Fibroblast of upper back skin (primary cell): ENCODE measurements around the gene CLCA1.

Experiments
- DNase-seq: peaks from one replicate; pipeline ENCODE4 v3.0.0-alpha.2; 2013

CLCA1 gene

DNA sequence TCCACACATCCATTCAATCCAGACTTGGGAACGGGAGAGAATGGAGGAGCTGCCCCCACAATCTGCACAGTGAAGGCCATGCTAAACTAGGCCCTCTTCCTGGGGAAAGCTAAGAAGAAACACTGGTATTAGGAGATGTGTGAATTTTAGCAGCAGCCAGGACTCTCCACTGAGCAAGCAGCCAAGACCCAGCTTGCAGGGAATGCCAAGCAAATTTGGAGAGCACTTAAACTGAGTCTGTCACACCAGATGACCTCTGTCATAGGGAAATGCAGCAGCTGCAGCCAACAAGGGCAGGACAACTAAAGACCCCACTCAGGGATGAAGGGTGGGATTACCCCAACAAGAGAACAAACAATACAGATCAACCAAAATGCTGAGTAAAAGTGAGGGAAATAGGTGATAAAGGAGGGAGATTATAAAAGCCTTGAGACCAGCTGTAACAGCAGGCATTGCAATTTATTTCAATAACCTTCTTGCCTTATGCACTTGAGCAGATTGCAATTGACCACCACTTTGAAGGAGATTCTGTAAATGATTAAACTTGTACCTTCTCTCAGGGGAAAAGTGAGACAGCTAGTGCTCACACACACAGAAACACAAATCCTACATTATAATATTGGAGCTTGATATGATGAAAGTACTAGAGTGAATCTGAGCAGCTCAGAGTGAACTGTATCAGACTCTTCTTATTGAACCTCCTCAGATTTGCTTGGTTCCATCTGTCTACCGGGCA is 2.5 kb upstream of the CLCA1 start:
- no peak for DNase-seq

DNA sequence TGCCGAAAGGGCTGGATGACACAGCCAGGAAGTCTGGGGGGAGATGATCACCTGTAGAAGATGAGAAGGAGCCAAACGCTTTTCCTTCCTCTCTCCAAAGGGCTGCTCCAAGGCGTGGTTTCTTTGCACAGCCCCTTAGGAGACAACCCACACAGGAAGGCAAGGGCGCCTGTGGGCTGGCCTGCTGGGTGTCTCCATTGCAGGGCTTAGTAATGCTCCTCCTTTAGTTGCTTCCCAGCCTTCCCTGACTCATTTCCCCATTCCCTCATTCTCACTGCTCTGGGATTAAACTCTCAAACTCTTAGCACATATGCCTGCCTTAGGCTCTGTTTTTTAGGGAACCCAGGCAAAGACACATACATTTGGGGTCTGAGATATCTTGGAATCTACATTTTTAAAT is 1.7 kb upstream of the CLCA1 start:
- DNase-seq: peak; percentile 16

DNA sequence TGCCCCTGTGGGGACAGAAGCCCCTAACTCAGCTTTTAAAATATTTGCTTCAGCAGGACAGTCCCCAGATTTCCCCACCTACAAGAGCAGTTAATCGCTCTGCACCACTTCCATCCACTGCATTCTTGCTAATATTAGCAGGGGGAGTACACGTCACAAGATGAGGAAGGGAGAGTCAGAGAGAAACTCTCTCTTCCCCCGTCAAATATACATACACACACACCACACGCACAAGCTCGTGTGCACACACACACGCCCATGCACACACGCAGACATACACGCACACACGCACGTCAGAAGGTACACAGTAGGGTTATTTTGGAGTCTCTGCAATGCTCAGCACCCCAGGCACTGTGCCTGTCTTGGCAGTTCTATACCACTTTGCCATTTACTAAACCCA is 2.1 kb downstream of the CLCA1 start:
- no peak for DNase-seq

DNA sequence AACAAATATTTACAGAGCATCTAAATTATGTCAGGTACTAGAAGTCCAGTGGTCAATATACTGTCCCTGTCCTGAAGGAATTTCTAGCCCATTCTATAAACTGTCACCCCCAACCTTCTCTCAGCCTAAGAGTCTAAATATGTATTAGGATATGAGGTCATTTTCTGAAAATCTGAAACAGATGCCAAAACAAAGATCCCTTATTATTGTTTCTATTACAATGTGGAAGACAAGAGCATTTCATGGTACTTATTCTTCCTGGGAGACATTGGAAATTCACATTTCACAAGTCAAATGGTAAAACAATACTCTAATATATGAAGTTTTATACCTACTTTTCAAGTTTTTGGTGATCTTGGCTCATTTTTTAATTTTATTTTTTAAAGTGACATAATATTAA is 2.6 kb downstream of the CLCA1 start:
- DNase-seq: peak; percentile 28

DNA sequence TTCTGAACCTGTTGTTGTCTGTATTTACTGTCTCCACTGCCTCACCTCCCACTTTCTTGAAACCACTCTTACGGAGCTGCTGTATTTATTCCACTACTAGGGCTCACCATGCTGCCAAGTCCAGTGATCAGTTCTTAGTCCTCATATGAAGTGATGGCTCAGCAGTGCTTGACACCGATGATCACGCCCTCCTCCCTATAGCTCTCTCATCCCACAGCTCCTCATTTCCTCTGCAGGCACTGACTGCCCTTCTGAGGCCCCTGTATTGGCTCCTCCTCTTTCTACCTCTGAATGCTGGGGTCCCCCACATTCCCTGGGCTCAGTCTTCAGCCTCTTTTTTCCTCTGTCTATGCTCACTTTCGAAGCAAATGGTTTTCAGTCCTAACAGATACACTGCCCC is 3.4 kb downstream of the CLCA1 start:
- DNase-seq: no peak

DNA sequence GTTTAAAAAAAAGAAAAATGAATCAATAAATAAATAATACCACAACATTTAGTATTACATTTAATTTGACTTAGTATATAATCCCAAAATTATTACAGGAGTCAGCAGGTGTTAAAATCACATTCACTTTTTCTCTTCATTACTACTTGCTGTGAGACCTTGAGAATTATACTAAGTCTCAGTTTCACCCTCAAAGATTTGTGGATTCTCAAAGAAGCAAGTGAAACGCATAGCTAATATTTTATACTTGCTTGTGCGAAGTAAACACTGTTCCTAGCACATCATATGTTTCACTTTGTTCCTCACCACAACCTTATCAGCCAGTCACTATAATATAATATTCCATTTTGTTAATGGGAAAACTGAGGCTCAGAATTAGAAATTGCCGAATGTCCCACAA is 4.0 kb downstream of the CLCA1 start:
- DNase-seq: no peak

DNA sequence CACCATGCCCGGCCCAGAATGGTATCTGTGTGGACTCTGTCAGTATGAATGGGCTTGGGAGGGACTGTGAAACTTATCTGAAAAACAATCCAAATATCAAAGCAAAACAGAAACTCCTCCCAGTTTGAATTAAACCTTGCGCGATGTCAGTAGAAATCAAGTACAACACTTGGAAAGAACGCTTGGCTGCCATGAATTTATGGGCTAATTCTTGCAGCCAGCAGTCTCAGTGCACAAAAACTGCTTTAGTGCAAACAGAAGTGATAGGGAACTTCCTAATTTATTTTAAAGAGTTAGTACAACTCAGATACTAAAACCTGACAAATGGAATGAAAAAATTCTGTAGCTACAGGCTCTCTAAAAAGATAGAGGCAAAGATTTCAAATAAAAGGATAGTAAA is 8.5 kb downstream of the CLCA1 start:
- DNase-seq: no peak

DNA sequence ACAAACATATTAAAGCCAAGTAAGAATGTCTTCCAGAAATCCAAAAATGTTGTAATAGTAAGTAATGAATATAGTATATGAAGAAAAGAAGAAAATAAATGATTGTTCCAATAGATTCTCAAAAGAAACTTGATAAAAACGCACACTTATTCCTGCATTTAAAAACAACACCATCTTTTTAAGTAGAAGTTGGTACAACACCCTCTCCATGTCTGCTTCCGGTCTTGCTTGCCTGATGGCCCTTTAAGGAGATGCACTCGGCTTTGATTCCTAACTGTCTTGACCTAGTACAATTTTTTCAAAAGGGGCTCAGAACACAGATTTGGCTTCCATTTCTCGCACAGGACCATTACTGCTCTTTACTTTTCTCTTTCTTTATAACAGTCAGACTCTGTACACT is 9.0 kb downstream of the CLCA1 start:
- no peak for DNase-seq

DNA sequence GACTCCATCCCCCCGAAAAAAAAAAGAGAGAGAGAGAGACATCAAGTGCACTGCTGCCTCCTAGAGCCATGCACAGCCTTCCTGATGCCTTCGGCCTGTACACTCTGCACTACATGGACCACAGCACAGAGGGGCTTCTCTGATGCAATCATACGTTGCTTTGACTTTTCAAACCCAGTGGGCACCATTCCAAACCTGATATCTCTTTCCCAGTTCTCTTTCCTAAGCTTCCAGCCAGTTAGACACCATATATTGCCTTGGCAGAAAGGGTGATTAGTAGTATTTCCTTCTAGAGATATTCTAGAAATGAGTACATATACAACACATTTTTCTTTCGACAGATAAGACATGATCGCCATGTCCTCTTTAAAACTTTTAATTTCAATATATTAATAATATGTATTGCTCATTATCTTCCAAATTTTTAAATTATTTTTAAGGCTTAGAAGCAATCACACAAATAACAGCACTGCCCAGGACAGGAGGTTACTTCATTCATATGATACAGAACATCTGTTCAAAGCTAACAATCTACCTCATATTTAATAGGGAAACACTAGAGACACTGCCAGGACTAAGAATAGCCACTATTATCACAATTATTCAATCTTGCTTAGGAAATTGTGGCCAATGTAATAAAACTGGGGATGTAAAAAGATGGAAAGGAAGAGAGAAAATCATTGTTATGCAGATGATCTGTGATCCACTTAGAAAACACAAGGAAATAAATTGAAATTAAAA is 9.9 kb downstream of the CLCA1 start:
- no peak for DNase-seq

DNA sequence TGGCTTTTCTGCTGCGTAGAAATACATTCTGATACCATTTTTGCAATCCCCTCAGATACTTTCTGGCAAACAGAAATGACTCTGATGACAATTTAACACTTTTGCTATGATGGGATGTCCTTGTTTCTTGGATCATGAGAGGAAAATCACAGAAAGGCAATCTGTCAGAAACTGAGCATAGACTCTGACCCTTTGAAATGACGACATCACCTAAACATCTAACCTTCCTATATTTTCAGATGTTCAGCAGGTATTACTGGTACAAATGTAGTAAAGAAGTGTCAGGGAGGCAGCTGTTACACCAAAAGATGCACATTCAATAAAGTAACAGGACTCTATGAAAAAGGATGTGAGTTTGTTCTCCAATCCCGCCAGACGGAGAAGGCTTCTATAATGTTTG is 13.2 kb downstream of the CLCA1 start:
- DNase-seq: no peak

DNA sequence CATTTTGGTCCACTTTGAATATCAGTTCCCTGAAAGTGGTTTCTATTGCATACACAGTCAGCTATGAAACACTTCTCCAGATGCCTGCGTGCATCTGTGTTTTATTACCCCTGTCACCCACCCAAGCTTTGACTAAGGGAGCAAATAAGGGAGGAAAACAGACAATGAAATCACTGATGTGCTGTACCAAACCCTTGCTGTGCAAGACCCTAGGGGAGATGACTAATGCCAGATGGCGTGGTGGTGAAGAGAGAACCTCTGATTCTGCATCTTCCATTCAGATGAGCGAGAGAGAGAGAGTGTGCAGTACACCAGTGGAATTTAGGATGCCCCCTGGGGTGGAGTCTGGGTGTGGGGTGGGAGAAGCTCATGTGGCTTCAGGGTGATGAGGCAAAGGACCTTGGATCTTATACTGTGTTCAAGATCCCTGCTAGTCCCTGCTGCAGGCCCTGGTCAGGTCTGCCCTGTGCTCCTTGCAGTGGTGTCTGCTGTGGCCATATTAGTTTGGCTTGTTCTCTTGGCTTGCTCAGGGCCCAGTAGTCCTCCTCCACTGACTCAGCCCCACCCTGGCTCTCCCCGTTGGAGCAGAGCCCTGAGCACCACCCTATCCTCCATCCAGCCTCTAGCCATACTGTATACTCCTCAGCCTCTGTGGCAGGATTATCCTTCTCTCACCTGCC is 18.5 kb downstream of the CLCA1 start:
- DNase-seq: peak; percentile 97

DNA sequence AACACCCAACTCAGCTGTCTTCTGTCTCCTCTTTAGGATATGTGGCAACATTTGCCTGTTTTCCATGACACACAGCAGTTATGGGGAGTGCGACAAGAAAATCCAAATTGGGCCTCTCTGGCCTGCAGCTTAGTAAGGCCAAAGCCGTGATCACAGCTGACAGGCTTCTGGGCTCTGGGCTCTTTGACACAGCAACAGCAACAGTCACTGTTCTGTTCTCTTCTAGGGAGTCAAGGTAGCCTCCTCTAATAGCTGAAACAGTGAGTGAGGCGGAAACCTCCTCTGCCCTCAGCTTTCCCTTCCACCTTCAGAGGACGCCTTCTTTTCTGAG is 19.0 kb downstream of the CLCA1 start:
- DNase-seq: no peak

DNA sequence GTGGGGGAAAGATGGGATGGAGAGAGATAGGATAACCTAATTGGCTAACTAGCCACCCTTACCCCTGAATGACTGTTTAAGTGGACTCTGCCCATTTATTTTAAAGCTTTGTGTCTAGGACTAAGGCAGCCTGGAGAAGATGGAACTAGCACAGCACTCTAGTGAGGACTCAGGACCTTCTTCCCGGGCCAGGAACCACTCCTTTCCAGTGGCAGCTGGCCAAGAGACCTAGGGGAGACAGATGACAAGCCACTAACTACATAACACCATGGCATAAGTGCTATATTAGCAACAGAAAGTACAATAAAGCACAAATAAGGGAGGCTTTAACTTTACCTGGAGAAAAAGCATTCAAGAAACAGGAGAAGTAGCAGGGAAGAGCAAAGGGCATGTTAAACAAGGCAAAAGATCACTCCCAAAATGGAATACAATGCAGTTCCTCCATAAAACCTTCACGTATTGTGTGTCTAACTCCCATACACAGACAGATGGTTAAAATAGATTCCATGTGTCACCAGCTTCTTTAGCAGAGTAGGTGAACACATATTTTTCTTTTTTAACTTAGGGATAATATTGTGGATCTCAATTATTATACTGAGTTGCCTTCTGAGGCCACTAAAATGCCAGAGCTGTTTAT is 20.6 kb downstream of the CLCA1 start:
- no peak for DNase-seq

DNA sequence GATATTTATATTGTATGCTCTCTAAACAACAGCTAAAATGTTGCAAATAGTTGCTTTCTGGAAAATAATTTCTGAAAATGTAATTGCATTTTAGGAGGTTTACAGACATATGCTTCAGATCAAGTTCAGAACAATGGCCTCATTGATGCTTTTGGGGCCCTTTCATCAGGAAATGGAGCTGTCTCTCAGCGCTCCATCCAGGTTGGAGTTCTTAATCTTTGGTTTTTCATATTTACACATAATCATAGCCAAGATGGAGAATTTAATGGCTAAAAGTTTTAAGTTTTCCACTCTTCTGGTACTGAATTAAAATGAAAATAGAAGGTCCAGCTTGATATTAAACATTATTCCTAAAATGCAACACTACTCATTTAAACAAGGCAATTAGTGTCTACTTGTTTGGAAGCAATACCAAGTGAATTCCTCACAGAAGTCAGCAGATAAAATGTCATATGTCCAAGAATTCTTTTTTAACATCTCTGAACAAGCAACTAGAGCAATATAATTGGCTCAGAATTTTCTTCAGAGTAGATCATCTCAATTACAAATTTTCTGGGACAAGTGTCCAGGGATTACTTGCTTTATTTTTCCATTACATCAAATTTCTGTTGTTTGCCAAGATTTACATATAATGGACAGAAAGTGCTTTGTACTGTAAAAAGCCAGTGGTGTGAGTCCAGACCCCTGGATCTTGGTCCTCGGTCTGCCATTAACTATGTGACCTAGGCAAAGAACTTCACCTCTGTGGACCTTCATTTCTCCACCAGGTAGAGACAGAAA is 22.6 kb downstream of the CLCA1 start:
- no peak for DNase-seq

DNA sequence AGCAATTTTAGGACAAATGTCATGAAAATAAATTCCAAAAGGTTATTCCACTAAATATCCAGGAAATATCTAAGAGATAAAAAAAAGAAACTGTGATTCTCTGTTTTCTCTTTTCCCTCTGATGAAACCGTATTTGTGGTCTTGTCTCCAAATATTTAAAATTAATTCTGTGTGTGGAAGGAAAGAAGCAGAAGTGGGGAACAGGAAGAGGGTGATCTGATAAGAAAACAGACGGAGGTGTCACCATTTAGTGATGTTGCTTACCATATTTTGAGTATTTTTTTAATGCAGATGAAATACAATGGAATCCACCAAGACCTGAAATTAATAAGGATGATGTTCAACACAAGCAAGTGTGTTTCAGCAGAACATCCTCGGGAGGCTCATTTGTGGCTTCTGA is 29.6 kb downstream of the CLCA1 start:
- no peak for DNase-seq

DNA sequence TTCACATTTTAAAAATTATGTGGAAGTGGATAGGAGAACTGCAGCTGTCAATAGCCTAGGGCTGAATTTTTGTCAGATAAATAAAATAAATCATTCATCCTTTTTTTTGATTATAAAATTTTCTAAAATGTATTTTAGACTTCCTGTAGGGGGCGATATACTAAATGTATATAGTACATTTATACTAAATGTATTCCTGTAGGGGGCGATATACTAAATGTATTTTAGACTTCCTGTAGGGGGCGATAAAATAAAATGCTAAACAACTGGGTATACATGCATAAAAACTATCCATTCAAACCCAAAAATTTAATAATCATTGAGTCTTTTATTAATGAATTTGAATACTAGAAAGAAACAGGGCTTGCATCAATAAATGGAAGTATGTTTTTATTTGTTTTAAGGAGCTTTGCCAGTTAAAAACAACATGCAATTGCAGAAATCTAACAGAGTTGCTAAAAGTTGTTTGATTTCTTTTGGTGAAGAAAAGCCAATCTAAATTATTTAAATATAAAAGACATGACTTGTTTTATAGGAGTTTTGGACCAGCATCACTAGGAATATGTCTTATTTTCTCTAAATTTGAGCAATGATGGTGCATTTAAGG is 31.4 kb downstream of the CLCA1 start:
- no peak for DNase-seq

DNA sequence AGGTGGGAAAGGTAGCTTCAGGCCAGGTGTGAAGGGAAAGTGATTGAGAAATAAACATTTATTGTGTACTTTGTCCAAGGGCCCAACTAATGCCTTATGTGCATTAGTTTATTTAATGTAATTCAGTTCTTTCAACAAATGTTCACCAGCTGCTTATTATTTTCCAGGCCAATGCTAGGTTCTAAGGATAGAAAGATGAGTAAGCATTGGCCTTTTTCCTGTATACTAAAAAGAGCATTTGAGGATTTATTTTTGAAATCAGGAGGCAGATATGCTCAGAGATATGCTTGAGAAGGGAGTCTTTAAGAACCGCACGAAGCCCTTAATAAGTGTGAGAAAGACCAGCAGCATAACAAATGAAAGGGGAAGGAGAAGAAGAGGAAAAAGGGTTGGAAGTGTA is 32.0 kb downstream of the CLCA1 start:
- no peak for DNase-seq

DNA sequence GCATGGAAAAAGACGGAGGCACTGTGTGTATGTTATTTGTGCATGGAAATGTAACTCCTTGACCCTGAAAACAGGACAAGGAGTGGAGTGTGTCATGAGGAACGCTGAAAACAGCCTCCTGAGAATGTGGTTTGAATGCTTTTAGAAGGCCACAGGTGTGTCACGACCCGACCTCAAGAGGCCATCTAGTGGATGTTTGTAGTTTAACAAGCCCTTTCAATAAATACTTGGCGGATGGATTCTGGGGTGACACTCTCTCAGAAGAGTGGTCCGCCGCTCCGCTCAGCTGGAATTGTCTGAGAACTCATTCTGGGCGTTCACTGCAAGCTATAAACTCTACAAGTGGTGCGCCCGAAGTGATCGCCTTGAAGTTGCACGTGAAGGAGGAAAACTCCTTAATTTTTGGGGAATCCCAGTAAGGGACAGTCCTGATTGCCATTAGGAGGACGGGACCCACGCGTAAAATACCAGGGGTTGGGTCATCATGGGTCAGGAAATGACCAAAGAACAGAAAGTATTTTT is 33.5 kb downstream of the CLCA1 start:
- peak; percentile 16 for DNase-seq

DNA sequence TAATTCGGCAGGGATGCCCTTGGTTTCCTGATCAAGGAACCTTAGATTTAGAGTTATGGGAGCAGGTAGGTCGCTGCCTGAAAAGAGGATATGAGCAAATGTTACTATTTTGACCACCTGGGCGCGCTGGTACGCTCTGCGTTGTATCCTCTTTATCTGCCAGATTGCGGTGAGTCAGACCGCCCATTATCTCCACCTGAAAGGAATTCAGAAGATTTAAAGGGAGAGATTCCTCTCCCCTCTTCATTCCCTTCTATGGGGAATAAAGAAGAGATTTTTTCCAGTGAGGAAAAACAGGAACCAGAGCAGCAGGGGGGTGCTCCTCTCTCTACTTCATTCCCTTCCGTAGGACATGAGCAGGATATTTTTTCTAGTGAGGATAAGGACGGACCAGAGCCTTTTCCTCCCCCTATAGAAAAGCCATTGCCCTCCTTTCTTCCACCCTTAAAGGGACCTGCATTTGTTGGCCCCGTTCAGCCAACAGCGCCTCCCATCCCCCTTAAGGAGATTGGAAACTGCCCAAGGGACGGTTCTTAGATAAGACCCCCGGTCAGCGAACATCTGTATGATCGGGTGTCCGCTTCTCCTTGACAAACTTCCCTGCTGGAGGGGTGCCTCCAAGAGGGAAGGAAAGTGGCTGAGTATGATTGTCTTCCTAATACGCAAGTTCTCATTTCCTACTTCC is 34.1 kb downstream of the CLCA1 start:
- DNase-seq: peak; percentile 23

DNA sequence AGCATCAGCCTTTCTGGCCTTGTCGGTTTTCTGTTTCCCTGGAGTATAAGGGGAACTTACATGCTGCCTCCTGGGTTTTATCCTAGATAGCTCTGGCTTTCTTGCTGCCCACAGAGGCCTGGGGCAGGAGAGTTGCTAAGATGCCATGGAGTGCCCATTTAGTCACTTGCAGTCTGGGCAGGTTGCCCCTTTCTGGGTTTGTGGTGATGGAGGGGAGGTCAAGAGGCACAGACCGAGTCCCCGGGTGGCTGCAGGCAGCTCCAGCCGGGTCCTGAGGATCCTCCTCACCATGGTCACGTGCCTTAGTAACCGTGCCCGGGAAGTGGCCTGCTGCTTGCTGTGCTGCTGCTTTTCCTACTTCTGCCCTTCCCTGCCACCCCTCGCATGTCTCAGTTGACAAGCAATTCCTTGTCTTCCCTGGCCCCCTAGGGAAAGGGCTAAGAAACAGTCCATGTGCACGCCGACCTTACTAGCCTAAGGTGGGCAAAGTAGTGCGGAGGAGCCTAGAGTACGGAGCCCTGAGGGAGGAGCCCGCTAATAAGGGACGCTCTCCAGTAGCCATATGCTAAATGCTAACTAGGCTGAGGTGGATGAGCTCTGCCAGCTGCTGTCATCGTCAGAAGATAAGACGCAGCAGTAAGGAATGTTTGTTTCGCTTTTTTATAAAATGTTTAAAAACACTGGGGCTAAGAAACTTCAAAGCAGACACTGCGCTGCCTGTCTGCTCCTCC is 34.8 kb downstream of the CLCA1 start:
- no peak for DNase-seq

DNA sequence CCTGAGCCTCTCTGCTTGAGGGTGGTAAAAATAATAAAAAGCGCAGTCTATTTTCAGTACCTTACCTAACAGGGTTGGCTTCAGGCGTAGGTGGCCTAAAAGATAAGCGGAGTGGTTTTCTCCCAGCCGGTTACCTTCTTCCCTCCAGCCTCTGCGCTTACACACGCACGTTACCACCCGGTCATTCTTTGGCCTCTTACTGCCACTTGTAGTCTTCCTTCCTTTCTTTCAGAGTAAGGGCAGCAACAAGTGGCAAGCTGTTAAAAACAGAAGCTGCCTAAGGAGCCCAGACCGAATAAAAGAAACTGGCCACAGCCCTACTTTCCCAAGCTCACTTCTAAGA is 35.4 kb downstream of the CLCA1 start:
- DNase-seq: no peak
